GM21576 (cell line): Measurements from ENCODE around the gene SERBP1.
"Not testable (repeated sequence)": the region's sequence is repeated elsewhere in the genome, so short reads cannot be mapped to it uniquely, and the experiment has no call there.

Experiments used
- ATAC-seq: cut with Tn5 transposase; IDR thresholded peaks from one replicate; pipeline ENCODE4 v1.9.1; 2021; ENCODE audit warnings: mild to moderate bottlenecking, moderate library complexity; ENCODE audit not compliant: unreplicated experiment

Gene SERBP1

GRCh38 chr1:67441183-67441582, 11.0 kb upstream of the SERBP1 start:
- no peak for ATAC-seq

DNA sequence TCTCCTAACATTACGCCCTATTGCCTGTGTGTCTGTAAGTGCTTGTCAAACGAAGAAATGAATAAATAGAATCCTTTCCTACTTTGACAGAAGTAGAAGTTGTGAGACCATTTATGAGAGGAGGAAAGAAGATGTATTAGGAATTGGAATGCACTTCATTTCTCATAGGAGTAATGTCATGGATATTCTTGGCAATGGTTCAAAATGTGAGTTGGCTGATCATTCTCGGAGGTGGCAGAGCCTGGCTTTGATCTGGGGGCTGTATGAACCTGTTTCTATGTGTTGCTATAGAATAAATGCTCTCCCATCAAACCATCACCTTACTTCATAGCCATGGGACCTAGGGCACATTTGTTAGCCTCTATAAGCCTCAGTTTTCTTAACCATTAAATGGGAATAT, 10.1 kb upstream of the SERBP1 start:
- no peak for ATAC-seq

- ATAC-seq = no peak
Observed at GRCh38 chr1:67439277-67440029, 9.3 kb upstream of the SERBP1 start.

- ATAC-seq = no peak
Observed at GRCh38 chr1:67437961-67438360, 7.8 kb upstream of the SERBP1 start.

DNA sequence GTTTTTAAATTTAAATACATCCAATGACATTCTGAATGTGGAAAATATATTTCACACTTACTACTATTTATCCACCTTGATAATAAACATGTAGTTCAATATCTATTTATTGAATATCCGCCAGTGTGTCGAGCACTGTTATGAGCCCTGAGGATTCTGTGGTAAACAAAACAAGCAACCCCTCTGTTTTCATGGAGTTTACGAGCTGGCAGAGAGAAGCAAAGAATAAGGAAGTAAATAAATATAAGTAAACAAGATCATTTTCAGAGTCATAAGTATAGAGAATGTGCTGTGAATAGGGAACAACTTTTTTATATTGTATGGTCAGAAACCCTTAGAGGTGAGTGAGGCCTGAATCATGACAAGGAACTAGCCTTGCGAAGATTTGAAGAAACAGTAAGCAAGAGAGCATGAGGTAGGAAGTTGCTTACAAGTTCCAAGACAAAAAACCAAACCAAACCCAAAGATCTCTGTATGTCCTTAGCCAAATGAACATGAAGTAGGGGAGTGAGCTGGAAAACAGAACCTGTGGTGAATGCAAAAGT, 6.4 kb upstream of the SERBP1 start:
- no peak for ATAC-seq

GRCh38 chr1:67434491-67434890, 4.3 kb upstream of the SERBP1 start:
- ATAC-seq = no peak

DNA sequence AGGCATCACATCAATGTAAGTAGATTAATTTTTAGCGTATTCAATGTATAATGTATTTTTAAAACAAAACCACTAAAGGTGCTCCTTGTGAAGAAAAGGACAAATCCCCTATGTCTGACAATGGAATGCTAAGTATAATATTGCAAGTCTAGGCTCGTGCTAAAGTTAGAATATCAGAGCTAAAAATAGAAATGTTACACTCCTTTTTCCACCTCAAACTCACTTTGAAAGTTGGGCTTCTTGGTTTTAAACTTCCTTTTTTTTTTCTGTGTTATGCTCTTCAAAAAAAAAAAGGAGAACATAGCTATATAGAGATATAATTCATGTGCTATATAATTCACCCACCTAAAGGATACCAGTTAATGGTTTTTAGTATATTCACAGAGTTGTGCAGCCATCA, 3.6 kb upstream of the SERBP1 start:
- no peak for ATAC-seq

GRCh38 chr1:67432745-67433144, 2.5 kb upstream of the SERBP1 start:
- no peak for ATAC-seq

- no peak for ATAC-seq
Observed at GRCh38 chr1:67431869-67432578, 1.8 kb upstream of the SERBP1 start.

GRCh38 chr1:67431156-67431765, 1.1 kb upstream of the SERBP1 start:
- ATAC-seq = no peak

DNA sequence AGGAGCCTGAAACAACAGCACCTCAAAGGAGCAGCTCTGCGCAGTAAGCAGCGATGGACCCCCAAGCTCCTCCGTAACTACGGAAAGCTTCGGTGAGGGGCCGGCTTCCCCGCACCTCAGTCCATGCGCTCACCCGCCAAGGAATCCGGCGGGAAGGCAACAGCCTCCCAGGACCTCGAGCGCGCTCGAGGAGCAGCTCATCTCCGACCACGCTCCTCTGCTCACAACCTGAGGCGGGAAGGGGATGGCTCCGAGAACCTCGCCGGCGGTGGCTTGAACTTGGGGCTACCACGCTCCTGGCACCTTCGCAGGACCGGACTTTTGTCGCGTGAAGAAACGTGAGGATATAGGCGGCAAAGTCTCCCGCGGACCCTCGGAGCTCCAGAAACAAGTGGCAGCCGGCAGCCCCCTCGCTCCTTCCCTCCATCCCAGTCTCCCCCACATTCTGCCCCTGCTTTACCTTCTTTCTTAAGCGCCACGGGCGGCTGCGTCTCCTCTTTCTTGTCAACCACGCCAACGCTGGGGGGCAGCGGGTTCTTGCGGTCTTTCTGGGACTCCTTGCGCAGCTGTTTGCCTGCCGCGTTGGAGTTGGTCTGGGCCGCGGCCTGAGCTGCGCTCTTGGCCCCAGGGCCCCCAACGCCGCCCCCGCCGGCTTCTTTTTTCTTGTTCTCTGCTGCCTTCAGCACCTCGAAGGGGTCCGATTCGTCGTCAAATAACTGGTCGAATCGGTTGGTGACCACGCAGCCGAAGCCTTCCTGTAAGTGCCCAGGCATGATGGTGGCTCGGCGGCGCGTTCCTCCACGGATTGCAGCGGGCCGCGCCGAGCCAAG, 459 bp downstream of the SERBP1 start:
- ATAC-seq = no peak

DNA sequence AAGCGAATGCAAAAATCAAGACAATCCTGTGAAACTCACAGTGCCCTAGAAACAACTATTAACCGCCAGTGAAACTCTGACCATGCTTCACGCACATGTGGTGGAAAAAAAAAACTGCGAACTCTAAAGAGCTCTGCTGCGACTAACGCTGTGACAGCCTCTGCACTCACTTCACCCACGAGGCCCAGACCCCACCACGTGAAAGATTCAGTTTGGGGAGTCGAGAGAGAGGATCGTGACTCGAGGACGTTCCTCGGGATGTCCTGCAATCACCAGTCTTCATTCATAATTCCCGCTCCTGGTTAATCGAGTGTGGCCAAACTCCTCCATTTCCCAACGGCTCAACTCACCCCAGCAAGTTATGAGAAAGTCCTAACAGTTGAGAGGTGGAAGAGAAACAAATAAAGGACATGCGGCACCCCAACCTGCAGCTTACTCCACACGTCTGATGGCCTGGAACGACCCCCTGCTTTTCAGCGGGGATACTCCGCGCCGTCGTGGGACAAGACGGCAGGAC, 1.1 kb downstream of the SERBP1 start:
- no peak for ATAC-seq

- no peak for ATAC-seq
Observed at GRCh38 chr1:67427947-67428346, 2.3 kb downstream of the SERBP1 start.

DNA sequence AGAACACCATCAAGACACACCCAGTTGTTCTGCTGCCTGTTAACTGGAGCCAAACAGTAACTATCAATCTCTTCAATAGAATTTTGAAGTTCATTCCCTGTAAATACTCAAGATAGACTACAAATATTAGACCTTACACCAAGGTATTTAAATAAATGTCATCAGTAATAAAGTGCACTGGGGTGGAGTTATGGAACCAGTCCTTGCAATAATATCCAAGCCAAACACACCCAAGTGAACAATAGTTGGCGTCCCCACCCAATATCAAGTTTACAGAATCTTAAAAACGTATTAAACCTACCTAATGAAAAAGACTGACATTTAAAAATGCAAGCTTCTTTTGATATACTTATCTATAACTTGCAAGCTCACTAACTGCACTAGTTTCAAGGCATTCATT, 2.7 kb downstream of the SERBP1 start:
- no peak for ATAC-seq

- ATAC-seq = no peak
Observed at GRCh38 chr1:67420835-67421492, 9.2 kb downstream of the SERBP1 start.

DNA sequence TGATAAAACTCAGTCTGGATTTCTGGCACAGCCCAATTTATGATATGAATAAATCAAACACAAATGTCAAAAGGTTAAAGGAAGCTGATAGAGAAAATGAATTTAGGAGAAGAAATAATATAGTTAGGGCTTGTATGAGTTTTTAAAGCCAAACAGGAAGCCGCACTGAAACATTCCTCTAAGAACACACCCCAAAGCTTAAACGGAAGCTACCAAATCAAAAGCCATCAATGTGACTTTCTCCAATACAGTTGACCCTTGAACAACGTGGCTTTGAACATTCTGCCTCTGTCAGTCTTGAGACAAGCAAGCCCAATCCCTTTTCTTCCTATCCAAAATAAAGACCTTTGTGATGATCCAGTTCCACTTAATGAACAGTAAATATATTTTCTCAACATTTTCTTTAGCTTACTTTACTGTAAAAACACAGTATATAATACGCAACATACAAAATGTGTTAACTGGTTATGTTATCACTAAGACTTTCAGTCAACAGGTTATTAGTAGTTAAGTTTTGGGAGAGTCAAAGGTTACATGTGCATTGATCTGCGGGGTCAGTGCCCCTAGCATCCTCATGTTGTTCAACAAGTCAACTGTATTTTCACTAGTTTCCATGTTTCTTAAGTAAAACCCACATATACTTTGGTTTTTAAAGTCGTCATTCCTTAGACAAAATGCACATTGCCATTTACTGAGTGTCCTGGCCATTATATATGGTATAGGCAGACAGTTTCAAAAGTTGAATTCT, 11.2 kb downstream of the SERBP1 start:
- ATAC-seq = no peak

GRCh38 chr1:67417733-67418132, 12.5 kb downstream of the SERBP1 start:
- ATAC-seq = not testable (repeated sequence)

GRCh38 chr1:67415041-67415440, 15.2 kb downstream of the SERBP1 start:
- no peak for ATAC-seq

GRCh38 chr1:67414574-67414973, 15.6 kb downstream of the SERBP1 start:
- ATAC-seq = no peak
